ENCODE measurements around the gene UBE2H.
A peak's percentile ranks its signal among the peaks of the same experiment; 100 is the strongest.
"Not testable (repeated sequence)": the region's sequence is repeated elsewhere in the genome, so short reads cannot be mapped to it uniquely, and the experiment has no call there.

Gene UBE2H

DNA sequence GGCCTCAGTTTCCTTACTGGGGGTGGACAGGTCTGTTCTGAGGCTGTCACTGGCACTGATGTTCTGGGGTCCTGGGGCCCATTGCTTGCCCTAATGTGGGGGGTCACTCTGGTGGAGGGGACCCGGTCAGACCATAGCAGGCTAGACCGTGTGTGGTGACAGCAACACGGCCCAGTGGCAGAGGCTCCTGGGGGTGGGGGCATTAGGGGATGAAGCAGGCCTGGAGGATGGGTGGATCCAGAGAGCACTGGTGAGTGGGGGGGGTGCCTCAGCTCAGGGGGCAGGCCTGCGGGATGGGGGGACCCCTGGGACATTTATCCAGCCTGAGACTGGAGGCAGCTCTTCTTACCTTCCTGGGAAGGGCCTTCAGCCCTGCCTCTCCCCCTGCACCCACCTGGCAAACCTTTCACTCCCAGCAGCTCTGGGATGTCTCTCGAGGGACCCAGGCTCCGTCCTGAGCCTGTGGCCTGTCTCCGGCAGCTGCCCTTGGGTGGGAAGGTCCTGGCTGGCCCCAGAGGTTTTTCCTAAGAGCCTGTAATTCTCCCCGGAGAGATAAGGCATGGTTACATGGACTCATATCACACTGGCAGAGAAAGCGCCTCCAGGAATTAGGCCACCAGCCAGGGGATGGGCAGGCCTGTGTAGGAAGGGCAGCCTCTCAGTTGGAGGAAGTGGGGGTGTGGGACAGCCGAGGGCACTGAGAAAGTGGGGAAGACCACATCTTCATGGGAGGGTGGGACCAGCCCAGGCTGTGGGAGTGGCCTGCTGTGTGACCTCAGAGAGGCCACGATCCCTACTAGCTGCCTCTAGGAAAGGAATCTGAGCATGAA is 147.7 kb downstream of the UBE2H start:
- no peak for DNase-seq

- no peak for DNase-seq
Measured at GRCh38 chr7:129804111-129804889, 148.5 kb downstream of the UBE2H start.

DNA sequence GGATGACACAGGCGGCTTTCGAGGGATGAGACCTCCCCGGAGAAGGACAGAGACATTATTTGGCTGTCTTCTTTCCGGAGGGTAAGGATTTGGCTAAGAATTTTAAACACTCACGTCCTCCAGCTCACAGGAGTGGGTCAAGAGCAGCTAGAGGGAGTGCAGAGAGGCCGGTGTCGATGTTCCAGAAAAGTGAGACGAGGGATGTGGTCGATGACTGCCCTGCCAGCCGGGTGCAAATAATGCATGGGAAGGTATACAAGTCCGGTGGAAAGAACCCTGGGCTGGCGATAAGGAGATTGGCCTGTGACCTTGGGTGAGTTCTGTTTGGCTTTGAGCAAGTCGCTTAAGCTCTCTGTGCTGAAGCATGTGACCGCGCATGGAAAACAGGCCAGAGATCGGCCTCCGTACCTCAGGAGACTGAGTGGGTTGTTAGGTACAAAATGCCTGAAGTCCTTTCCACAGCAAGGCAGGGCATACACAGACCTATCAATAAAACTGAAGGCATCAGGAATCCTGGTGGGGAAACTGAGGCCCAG is 149.1 kb downstream of the UBE2H start:
- DNase-seq, result no peak

- no peak for DNase-seq
Measured at GRCh38 chr7:129801882-129802281, 150.9 kb downstream of the UBE2H start.

- no peak for DNase-seq
Measured at GRCh38 chr7:129800901-129801300, 151.9 kb downstream of the UBE2H start.

GRCh38 chr7:129799350-129799955 is 153.3 kb downstream of the UBE2H start:
- DNase-seq, result no peak

DNA sequence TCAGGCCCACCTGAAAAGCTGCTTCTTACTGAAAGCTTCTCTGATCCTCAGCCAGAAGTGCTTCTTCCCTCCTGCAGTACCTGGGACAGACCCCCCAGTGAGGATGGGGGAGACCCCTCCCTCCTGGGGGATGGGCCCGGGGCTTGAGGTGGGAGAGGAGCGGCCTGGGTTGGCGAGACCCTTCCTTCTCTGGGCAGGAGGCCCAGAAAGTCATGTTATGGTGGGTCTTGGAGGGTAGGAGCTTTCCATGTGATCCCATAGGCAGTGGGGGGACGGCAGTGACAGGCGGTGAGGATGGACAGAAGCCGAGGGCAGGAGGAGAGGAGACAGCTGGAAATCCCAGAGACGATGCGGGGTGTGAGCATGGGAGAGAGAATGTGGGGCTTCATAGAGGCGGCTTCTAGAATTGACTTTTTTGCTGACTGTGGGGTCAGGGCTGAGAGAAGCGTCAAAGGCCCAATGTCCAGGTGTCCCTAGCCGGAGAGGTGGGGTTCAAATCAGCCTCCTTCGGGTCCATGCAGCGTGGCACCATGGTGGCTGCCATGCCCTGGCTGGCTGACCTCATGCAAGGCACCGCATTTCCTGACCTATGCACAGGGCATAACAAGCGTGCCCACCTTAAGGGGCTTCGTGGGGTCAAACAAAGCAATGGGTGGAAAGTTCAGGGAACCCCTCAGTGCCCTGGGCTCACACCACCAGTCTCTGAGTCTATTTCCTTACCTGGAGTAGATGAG is 154.0 kb downstream of the UBE2H start:
- DNase-seq, result no peak

- DNase-seq, result no peak
Measured at GRCh38 chr7:129797214-129797789, 155.5 kb downstream of the UBE2H start.

GRCh38 chr7:129796186-129796775 is 156.5 kb downstream of the UBE2H start:
- DNase-seq, result no peak

GRCh38 chr7:129794461-129794860 is 158.3 kb downstream of the UBE2H start:
- not testable (repeated sequence) for DNase-seq

DNA sequence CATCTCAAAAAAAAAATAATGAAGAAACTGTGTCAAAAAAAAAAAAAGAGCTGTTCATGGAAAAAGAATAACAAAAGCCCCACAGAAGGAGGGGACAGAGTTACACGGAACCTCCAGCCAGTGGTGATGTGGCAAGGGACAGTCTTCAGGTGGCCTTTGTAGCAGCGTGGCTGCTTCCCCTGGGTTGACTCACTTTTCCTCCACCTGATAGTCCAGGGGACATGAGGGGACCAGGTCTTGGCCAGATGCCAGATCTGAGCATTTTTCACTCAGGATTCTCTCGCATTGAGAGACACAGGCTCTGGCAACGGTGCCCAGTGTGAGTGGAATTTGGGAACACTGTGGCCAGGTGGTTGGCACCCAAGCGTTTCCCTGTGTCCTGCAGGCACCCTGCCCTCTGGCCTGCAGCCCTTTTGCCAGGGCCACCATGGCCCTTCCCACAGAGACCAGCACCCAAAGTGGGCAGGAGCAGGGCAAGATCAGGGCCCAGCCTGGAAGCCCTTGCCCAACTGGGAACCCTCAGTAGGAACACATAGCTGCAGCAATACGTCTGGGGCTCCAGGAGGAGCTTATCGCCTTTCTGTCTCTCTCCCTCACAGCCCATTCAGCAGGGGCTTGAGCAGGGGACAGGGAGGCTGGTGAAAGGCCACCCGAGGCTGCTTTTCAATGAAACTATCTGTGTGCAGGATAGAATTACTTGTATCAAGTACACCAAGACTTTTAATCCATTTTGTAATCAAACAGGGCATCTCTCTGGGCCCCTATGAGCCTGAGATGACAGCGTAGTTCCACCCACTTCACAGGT is 159.1 kb downstream of the UBE2H start:
- no peak for DNase-seq

GRCh38 chr7:129792721-129793120 is 160.0 kb downstream of the UBE2H start:
- no peak for DNase-seq

GRCh38 chr7:129790136-129790535 is 162.6 kb downstream of the UBE2H start:
- DNase-seq, result no peak

DNA sequence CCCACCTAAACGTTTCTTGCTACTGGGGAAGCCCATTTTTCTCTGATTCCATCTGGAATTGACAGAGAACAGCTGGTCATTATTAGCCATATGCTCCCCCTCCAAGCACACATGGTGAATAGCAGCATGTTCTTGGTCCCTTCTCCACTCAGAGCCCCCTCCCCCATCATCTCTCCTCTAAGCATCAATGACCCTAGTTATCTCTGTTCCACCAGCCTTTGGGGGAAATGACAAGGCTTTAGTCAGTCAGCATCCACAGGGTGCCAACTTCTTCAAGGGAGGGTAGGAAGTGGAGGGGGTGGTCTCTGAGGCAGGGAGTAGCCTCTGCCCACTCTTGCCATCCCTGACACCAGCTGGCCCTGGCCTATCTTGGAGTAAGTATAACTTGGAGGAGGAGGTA is 163.1 kb downstream of the UBE2H start:
- DNase-seq, result no peak

DNA sequence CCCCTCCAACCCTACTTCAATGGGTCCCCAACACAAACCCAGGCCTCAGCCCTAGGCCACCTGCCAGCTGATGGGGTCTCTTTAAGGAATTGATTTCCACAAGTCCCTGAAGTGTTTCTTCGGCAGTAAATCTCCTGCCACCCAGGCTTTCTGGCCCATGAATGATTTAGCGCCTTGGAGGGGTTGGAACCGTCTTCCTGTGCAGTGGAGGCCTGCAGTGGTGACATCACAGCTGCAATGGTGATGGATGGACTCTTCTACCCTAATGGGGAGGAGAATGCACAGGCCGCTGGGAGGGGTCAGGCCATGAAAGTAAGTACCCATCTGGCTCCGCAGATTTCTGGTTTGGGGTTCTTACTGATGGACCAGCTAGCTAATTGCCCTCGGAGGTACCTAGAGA is 163.8 kb downstream of the UBE2H start:
- no peak for DNase-seq

DNA sequence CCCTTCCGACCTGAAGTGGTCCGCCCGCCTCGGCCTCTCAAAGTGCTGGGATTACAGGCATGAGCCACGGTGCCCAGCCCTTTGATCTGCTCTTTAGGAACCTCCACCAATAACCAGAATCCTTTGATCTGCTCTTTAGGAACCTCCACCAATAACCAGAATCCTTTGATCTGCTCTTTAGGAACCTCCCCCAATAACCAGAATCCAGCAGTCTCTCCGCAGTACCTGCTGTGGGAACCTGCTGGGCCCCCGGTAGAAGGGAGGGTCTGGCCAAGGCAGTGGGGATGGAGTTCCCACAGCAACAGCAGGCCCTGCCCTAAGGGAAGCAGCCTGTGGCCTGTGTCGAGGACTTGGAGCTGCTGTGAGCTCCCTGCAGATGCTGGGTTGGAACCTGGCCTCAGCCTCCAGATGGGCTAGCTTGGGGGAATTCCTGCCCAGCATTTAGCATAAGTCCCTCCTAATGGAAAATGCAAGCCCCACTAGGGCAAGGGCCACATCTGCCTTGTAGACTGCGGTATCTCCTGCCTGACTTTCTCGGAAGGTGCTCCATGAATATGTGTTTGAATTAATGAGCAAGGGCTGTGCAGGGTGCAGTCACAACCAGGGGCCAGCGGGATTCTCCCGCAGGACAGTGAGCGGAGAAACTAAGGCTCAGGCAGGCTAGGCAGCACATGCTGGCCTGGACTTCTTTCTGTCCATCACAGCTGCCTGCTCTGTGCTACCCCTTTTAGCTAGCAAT is 165.8 kb downstream of the UBE2H start:
- no peak for DNase-seq

DNA sequence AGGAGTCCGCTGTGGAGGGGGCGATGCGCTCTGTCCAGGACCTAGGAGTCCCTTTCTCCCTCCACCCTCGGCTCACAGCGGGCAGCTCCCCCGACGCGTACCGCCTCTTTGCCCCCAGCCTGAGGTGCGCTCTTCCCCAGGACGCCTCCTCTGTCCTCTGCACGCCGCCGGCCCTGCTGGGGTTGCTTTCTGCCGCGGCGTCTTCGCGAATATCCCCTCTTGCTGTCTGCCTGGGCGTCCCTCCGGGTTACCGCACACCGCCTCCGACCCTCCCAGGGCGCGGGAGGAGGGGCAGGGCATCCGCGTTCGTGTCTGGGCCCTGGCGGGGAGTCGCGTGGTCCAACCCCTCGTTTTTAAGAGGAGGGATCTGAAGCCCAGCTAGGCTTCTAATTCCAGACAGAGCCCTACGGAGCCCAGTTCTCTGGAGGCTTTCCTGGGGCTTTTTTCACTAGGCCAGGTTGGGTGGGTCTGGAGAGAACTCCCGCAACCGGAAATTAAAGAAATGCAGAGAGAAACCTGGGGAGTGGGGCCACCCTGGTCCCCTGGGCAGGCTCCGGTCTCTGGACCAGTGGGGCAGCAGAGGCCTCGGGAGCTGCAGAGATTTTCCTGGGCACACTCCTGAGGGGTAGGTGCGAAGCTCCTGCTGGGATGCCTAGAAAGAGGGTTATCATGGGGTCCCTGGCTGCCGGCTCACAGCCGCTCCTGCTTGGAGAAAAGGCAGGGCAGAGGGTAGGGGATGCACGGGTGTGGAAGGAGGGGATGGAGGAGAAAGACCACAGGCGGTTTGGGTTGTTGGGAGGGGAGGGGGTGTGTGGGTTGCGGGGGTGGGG is 166.9 kb downstream of the UBE2H start:
- peak; percentile 12 for DNase-seq

DNA sequence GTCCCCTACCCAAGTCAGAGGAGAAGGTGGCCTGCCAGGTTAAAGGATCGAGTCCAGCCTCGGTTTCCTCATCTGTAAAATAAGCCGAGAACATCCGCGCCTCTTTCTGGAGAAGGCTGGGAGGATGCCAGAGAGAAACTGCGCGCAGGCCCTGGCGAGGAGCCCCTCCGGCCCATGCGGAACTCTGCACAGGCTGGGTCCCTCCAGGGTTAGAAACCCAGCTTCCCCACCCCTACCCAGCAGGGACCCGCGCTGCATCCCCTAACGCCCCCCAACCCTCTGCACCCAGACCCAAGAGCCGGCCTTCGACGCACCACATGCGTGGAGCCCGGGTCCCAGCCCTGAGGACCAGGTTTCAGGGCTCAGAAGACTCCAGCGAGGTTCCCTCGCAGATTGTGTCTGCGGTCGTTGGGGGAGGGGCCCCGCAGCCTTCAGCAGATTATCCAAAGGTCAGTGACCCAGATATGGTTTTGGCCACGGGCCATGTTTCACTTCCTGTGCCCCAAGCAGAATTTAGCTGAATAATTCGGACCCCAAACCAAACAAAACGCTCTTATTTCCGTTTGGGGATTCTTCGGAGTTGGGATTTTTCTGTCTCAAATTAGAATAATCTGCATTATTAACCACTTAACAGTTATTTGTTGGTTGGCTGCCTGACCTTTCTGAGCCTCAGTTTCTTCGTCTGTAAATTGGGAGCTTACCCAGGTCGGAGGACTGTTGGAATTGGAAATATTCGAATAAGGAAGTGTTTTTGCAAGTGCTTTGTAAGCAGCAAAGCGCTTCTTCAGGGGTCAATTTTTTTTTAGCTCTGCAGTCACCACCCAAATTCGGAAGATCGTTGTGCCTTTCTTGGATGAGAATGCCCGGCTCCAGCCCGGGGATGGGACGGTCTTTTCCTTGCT is 167.7 kb downstream of the UBE2H start:
- peak; percentile 13 for DNase-seq

Measured in activated CD4-positive, alpha-beta T cell treated with anti-CD3 and anti-CD28 coated beads for 48 hours (primary cell).